DMS53 (cell line): ENCODE data around the gene HOMER2.
A peak's percentile ranks its signal among the peaks of the same experiment; 100 is the strongest.
"Not testable (repeated sequence)": the region's sequence is repeated elsewhere in the genome, so short reads cannot be mapped to it uniquely, and the experiment has no call there.

Source experiments
- DNase-seq: peaks from one replicate; lab custom pipeline; 2025; lab: John Stamatoyannopoulos, UW

The HOMER2 gene

GRCh38 chr15:82964890-82965289, 12.4 kb upstream of the HOMER2 start:
- no peak for DNase-seq

GRCh38 chr15:82963471-82964341, 11.2 kb upstream of the HOMER2 start:
- no peak for DNase-seq

GRCh38 chr15:82960766-82961165, 8.2 kb upstream of the HOMER2 start:
- DNase-seq: no peak

GRCh38 chr15:82959423-82959822, 6.9 kb upstream of the HOMER2 start:
- DNase-seq: no peak

- DNase-seq: no peak
Observed at GRCh38 chr15:82958638-82959037, 6.1 kb upstream of the HOMER2 start.

- DNase-seq: peak; percentile 20
Observed at GRCh38 chr15:82951472-82952157, 905 bp downstream of the HOMER2 start.

- DNase-seq: no peak
Observed at GRCh38 chr15:82950746-82951370, 1.7 kb downstream of the HOMER2 start.

- DNase-seq: no peak
Observed at GRCh38 chr15:82950295-82950694, 2.2 kb downstream of the HOMER2 start.

- no peak for DNase-seq
Observed at GRCh38 chr15:82946155-82946701, 6.3 kb downstream of the HOMER2 start.

GRCh38 chr15:82945326-82945725, 7.2 kb downstream of the HOMER2 start:
- no peak for DNase-seq

- DNase-seq: no peak
Observed at GRCh38 chr15:82944821-82945220, 7.7 kb downstream of the HOMER2 start.

GRCh38 chr15:82944056-82944455, 8.5 kb downstream of the HOMER2 start:
- no peak for DNase-seq

- DNase-seq: no peak
Observed at GRCh38 chr15:82943176-82943575, 9.3 kb downstream of the HOMER2 start.

- peak; percentile 23 for DNase-seq
Observed at GRCh38 chr15:82942691-82943090, 9.8 kb downstream of the HOMER2 start.

- not testable (repeated sequence) for DNase-seq
Observed at GRCh38 chr15:82939678-82940077, 12.8 kb downstream of the HOMER2 start.

GRCh38 chr15:82937712-82938058, 14.8 kb downstream of the HOMER2 start:
- no peak for DNase-seq

- peak; percentile 11 for DNase-seq
Observed at GRCh38 chr15:82936966-82937711, 15.4 kb downstream of the HOMER2 start.

- no peak for DNase-seq
Observed at GRCh38 chr15:82935382-82935781, 17.1 kb downstream of the HOMER2 start.

GRCh38 chr15:82934100-82934880, 18.2 kb downstream of the HOMER2 start:
- DNase-seq: no peak

GRCh38 chr15:82933576-82933975, 18.9 kb downstream of the HOMER2 start:
- peak; percentile 4 for DNase-seq

GRCh38 chr15:82931221-82931620, 21.3 kb downstream of the HOMER2 start:
- DNase-seq: no peak
